GM21576 (cell line): ENCODE results near the gene KRTAP7-1.

ENCODE experiments used
- ATAC-seq: cut with Tn5 transposase; IDR thresholded peaks from one replicate; pipeline ENCODE4 v1.9.1; 2021; ENCODE audit warnings: mild to moderate bottlenecking, moderate library complexity; ENCODE audit not compliant: unreplicated experiment

Gene KRTAP7-1, protein sequence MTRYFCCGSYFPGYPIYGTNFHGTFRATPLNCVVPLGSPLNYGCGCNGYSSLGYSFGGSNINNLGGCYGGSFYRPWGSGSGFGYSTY

DNA sequence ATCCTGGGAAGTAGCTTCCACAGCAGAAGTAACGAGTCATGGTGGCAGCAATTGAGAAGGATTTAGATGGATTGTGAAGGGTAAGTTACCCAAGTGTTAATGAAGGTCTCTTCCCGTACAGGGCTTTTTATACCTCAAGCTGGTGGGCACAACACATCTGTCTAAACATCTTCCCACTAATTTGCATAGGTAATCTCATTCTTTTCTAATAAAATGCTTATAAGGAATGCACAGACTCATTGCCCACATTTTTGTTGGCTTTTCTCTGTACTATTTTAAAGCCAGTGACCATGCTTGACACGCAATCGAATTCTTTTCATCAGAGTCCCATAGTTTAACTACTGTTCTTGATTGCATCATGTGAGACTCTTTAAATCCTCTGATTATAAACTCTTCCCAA, at the start of gene KRTAP7-1:
KRTAP7-1 (minus strand) TSS at position 101 of the 400 bp plus-strand sequence; CDS start at position 40, 61 bp downstream.
- no peak for ATAC-seq

DNA sequence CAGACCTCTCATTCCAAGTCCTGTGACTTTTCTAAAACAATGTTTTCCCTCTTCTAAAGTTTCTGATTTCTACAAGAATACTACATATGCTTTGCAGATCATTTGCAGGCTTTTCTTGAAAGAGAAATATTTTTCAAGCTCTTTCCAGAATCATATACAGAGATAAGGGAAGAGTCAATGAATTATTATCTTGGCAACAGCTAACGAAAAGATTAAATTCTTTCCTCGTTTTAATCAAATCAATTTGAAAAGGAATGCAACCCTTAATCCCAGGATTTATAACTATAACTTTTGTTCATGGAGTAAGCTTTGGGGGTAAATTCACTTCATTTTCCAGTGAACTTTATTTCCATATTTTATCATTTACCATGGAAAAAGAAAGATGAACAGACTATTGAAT, 45.0 kb upstream of the KRTAP7-1 start:
- ATAC-seq = no peak

DNA sequence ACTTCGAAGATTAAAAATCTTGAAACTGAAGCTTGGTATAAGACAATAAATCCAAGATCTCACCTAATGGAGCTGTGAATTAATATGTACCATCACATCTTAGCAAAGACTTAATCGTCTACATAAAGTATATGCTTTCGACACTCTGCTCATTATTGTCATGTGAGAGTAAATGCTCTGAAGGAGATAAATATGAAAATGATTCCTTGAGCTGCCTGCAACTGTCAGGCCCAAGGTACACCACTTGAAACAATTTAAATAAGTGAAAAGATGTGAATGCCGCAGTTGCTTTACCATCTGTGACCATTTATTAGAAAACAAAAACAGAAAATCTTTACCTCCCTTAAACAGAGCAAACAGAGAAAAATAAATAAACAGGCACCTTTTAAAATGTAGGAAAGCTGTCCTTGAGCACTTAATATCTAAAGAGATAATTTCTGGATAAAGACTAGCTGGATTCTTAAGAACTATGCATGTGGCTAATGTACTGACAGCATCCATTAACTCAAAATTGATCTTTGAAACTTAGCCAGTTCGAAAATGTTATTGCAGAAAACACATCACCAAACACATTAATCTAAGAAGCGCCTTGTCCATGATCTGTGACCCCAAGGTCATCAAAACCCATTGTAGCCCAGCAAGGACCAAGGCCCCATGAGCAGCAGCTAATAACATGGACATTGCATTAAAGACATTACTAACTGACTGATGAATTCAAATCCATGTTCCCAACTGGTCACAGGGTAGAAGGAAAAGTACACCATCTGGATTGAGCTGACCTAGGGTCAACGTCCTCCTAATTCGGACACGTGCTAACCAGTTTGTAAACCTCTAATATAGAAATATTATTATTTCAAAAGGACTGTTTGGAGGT, 18.3 kb upstream of the KRTAP7-1 start:
- ATAC-seq = no peak

DNA sequence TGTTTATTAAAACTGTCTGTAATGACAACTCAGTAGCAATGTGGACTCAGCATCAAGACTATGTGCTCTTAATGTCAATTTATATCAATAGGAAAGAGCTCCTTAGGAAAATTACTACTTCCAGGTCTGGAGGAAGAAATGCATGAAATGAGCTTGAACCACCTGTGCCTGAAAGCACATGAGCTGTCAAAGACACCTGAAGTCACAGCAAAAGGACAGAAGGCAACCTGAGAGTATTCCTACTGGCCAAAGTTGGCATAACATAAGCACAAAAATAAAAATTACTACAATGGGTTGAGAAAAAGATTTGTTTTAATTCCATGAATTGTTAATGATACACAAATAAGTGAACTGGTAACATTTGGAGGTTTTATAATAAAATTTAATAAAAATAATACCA, 13.4 kb upstream of the KRTAP7-1 start:
- no peak for ATAC-seq

DNA sequence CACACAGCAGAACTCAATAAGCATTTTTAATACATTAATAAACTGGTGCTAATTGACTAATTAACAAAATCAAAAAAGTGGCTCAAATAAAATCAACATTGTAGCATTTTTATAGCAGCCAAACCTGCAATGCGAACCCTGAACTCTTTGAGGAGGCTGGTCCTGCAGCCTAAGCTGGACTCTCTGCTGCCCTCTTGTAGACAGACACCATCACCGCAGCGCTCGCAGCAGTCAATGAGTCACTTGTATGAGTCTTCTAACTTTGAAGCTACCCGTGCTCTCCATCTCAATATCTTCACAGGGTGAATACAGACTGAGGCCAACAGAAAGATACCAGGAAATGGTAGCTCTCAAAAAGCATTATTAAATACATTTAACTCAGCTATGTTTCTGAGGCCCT, 9.7 kb upstream of the KRTAP7-1 start:
- no peak for ATAC-seq

DNA sequence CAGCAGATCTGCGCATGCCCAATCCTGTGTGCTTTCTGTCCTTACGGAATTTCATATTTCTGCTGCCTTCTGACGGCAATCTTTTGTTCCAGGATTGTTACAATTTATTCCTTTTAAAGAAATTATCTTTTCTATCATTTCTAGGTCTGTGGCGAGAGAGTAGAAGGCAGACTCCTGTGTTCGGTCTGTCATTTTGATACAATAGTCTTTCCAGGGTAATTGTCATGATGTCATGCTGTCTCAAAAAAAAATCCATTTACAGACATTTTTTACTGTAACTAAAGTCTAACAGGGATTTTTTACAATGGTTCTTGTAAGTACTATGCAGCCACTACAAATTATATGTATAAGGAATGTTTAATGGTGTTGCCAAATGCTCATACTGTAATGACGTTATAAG, 9.0 kb upstream of the KRTAP7-1 start:
- no peak for ATAC-seq

DNA sequence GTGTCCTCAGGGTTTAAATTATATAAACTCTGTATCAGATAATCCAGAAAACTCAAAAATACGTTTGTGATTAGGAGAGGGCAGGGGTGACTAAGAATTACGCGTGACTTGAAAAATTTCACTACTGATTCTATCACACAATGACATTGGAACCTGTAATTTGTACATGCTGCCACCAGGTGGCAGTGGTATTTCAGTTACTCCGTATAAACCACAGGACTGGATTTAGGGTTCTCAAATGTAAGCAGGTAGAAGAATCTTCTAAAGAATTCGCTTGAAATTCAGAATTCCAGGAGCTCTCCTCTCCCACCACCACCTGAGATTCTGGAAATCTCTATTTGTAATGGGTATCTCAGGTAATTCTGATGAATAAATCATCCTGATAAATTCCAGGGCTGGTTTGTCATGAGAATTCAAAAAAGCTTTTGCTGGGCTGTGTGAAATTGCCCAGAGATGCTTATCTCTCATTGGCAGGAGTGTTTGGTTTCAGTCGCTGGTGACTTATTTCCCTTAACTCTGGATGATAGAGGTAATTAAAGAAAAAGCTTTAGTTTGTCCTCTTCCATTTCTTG, 1.7 kb upstream of the KRTAP7-1 start:
- ATAC-seq = no peak

DNA sequence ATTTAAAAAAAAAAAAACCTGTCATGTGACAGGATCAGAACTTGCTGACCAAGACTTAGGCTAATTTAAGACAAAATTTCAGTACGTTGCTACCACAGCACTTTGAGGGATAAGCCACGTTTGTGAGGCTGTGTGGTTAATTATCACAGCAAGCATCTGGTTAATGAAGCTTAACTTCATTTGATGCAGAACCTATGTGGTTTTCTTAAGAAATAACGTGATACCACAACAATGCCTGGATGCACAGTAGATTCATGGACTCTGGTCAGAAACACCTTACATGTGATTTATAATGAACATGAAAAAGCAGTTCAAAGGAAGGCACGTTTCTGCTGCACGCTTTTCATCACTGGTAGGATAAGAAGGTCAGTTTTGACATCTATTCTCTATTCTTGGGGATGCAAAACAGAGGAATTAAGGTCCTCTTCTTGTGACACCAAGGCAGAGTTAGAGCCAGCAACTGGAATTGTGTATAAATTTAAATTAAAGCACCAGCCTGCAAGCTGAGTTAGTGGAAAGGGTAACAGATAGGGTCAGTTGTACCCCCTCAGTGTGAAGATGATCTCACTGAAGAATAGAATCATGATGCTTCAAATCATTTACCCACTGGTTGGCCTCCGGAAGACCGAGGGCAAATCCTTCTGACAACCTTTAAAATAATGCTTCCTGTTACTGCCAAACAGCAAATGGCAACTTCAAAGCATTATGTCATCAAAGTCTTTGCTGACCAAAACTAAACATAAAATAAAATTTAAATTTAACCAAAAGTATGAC, 10.5 kb downstream of the KRTAP7-1 start:
- no peak for ATAC-seq

DNA sequence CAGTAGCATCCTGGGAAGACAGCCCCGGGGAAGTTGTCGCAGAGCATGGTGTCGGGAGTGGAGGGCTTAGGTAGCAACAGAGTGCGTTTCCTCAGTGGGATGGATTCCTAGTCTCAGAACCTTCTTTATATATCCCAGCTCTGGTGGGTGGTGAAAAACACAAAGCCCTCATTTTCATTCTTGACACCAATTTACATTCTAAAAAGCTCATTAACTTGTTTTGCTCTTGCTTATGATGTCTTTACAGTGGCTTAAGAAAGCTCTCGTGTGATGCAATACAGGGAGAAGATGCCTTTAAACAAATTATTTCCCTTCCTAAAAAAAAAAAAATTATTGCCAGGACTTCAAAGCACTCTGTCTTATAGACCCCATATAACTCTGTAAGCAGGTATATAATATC, 16.4 kb downstream of the KRTAP7-1 start, which contains the start of gene KRTAP8-1:
KRTAP8-1 (minus strand) TSS at position 101 of the 400 bp plus-strand sequence; CDS start at position 47, 54 bp downstream.
- ATAC-seq = no peak

DNA sequence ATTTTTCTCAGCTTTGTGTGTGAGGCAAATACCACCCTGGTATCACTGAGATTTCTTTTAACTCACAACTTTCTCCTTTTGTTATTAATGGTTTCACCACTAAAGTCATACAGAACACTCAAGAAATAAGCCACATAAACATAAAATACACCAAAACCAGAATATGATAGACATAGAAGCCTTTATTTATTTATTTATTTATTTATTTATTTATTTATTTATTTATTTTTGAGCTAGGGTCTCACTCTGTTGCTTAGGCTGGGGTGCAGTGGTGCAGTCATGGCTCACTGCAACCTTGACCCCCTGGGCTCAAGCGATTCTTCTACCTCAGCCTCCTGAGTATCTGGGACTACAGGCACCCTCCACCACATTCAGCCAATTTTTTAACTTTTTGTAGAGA, 29.0 kb downstream of the KRTAP7-1 start:
- ATAC-seq = no peak

DNA sequence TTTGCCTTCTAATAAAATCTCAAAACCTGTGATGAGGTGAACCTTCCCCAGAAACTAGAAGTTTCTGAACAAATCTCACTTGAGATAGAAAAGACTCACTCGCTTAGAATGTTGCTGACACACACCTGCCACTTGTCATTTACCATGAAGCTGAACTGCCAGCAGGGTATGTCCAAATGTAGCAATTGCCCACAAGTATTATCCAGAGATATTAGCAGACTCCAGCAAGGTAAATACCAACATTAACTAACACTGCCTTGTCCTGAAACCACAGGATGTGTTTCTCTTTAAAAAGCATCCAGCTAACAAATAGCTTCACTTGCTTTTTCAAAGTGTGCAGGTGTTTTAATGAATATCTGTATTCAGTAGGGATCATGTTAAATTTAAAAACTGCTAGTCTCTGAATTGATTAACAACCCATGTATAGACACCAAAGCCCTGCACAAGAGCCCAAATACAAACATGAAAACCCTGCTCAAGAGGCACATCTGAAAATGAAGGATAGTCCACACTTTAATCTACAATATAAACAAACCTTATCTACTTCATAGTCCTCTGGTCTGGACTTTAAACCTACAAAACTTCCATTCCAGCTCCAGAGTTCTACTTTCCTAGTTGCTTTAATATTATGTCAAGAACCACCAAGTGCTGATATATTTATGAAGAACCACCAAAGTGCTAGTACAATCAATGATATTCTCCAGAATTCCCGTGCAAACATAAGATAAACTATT, 35.8 kb downstream of the KRTAP7-1 start:
- ATAC-seq = no peak

DNA sequence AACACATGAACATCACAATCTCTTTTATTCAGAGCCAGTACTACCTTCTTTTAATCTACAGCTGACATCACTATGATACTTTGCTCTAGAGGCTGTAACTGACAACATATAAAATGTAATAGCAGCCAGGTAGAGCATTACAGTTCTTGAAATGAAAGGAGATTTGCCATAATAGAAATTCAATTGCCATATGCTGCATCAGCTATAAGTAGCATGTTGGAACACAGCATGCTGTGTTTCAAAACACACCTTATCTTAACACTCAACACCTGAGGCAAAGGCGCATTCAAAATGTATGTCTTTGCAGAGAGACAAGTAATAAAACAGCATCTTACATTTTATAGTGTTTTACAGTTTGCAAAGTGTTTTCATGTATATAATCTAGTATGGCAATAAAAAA, 50.3 kb downstream of the KRTAP7-1 start:
- ATAC-seq = no peak
